Tibial artery (tissue), 4 donors: ENCODE results near the gene HPCAL4.

Experiments
- DNase-seq, 2 donors: peaks; one replicate each; pipeline ENCODE4 v3.0.0-alpha.2; 2019
- H3K27ac ChIP-seq, 2 donors: fragments of 200-600 bp; sonication (generic) in 1 of 2; 1 replicate in 1 of 2; 2 replicates in 1 of 2; pipeline ENCODE4 v1.5.1; 2018 to 2019; ENCODE audit warnings: mild to moderate bottlenecking in 1 of 2
- H3K27me3 ChIP-seq, 2 donors: fragments of 200-600 bp; sonication (generic) in 1 of 2; one replicate each; pipeline versions ENCODE4 v1.5.1 to v1.6.0; 2016 to 2019
- H3K36me3 ChIP-seq, 3 donors: fragments of 200-600 bp; sonication (generic) in 2 of 3; one replicate each; pipeline ENCODE4 v1.5.1; 2016 to 2019; ENCODE audit warnings: mild to moderate bottlenecking in 2 of 3
- H3K4me1 ChIP-seq, 4 donors: fragments of 200-600 bp; sonication (generic) in 2 of 4; 1 replicate in 3 of 4; 2 replicates in 1 of 4; pipeline ENCODE4 v1.5.1; 2016 to 2019
- H3K4me3 ChIP-seq, 2 donors: fragments of 200-600 bp; sonication (generic) in 1 of 2; 1 replicate in 1 of 2; 2 replicates in 1 of 2; pipeline ENCODE4 v1.5.1; 2018 to 2019; ENCODE audit warnings: mild to moderate bottlenecking in 2 of 2
- H3K9me3 ChIP-seq, 3 donors: fragments of 200-600 bp; sonication (generic) in 1 of 3; one replicate each; pipeline ENCODE4 v1.5.1; 2016 to 2019
- intact Hi-C: fragments of 100-400 bp; cut with DNase I; formaldehyde crosslinking; loops from one replicate; pipeline ENCODE4 v1.15.0; 2023; ENCODE audit warnings: low total_unique reads
- TF ChIP-seq, protein P1 (sequence below), 2 experiments: fragments of 200-600 bp in 1 of 2; fragments of 450-650 bp in 1 of 2; IDR thresholded peaks; one replicate each; pipeline ENCODE4 v1.5.1; 2017 to 2019; ENCODE audit warnings: antibody characterized with exemption in 2 of 2, mild to moderate bottlenecking in 1 of 2, moderate library complexity in 1 of 2

The HPCAL4 gene

DNA sequence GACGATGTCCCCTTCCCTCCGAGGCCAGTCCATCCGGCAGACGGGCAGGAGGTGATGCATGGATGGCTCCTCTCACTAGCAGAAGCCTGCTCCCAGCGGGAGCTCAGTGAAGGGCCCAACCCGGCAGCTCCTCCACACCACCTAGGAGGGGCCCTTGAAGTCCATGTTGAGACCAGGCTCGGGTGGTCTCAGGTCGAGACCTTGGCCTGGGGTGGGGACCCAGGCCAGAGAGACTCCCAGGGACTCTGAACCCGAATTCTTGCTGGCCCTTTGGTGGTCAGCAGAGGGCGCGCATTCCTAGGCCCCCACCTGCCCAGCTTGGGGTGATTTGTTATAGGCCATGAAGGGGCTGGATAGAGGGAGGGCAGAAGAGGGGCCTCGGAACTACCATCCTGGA, 18.7 kb downstream of the HPCAL4 start:
- no peaks in the 10 kb centered on the region for H3K36me3 ChIP-seq
- peak overlapping the region; percentile 52 to 63 for H3K4me3 ChIP-seq
- peaks cover 0 to 21% (median 16%) of the 10 kb centered on the region in 4 donors for H3K4me1 ChIP-seq
- H3K9me3 ChIP-seq = no peaks in the 10 kb centered on the region
- DNase-seq = no peak
- TF ChIP-seq, protein P1, sequence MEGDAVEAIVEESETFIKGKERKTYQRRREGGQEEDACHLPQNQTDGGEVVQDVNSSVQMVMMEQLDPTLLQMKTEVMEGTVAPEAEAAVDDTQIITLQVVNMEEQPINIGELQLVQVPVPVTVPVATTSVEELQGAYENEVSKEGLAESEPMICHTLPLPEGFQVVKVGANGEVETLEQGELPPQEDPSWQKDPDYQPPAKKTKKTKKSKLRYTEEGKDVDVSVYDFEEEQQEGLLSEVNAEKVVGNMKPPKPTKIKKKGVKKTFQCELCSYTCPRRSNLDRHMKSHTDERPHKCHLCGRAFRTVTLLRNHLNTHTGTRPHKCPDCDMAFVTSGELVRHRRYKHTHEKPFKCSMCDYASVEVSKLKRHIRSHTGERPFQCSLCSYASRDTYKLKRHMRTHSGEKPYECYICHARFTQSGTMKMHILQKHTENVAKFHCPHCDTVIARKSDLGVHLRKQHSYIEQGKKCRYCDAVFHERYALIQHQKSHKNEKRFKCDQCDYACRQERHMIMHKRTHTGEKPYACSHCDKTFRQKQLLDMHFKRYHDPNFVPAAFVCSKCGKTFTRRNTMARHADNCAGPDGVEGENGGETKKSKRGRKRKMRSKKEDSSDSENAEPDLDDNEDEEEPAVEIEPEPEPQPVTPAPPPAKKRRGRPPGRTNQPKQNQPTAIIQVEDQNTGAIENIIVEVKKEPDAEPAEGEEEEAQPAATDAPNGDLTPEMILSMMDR (IDR thresholded peaks at IDR 0.05) = peak; percentile 21 to 33
- peak overlapping the region in 1 of 2 donors; percentile 9 for H3K27ac ChIP-seq
- no peaks in the 10 kb centered on the region for H3K27me3 ChIP-seq
- intact Hi-C loops = no loop called here

DNA sequence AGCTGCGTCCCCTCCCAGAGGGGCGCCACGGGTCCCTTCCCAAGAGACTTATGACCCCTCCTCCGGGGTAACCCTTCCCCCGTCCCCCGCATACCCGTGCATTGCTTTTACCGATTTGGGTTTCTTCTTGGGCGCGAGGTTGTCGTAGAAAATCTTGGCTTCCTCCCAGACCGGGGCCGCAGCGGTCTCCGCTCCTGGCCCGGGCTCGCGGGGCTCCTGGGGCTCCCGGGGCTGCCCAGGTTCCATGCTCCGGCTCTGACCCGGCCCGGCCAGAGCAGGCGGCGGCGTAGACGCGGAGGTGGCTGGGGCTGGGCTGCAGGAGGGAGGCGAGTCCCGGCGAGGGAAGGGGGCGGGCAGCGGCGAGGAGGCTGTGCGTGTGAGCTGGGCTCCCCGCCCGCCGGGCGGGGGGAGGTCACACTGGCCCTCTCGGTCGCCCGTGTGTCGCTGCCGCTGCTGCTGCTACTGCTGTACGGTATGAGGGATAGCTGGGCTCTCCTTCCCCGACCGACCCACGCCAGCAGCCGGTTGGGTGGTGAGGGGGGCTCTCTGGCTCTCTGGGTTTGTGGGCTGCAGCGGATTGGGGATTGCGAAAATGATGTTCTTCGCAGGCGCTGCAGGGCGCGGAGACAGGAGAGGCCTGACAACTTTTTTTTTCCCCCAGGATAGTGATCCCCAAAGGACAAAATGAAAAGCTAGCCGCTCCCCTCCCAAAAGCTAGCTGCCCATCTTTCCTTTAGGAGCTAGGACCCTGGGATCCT, 19.3 kb downstream of the HPCAL4 start, which contains the start of gene NT5C1A:
Gene NT5C1A, minus strand, starts transcription at position 315 of the 758 bp plus-strand sequence. Its CDS starts 69 bp downstream, at position 246.
- H3K27ac ChIP-seq = peak within 1 kb of the TSS in 1 of 2 donors; percentile 9
- peaks cover 0 to 21% (median 16%) of the 10 kb centered on the region in 4 donors for H3K4me1 ChIP-seq
- H3K27me3 ChIP-seq = no peaks in the 10 kb centered on the region
- intact Hi-C loops = no loop called here
- DNase-seq = no peak
- H3K36me3 ChIP-seq = no peaks in the 10 kb centered on the region
- H3K4me3 ChIP-seq = peak within 1 kb of the TSS; percentile 52 to 63
- no peaks in the 10 kb centered on the region for H3K9me3 ChIP-seq
- TF ChIP-seq, protein P1 (IDR thresholded peaks at IDR 0.05) = no peak

DNA sequence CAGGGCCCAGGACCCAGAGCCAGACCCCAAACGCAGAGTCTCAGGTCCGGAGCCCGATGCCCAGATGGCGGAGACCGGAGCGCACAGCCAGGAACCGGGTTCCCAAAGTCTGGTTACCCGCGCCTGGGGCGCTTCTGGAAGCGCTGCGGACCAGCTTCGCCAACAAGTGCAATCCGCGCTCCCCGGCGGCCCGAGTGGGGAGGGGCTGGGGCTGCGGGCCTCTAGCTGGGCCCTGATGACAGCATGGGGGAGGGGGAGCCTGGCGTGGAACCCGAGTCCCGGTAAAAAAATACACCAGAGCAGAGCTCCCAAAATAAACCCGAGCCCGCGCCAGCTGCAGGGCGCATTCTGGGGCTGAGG, 19.8 kb downstream of the HPCAL4 start:
- Histone ChIP-seq H3K27ac (peak overlapping the region in 1 of 2 donors; percentile 9), H3K4me3 (peak overlapping the region; percentile 52 to 63), H3K27me3 (no peaks in the 10 kb centered on the region), H3K9me3 (no peaks in the 10 kb centered on the region), H3K36me3 (no peaks in the 10 kb centered on the region), H3K4me1 (peaks cover 0 to 21% (median 16%) of the 10 kb centered on the region in 4 donors)
- peak; percentile 37 to 79 for DNase-seq
- intact Hi-C loops = no loop called here
- TF ChIP-seq, protein P1 (IDR thresholded peaks at IDR 0.05) = no peak

DNA sequence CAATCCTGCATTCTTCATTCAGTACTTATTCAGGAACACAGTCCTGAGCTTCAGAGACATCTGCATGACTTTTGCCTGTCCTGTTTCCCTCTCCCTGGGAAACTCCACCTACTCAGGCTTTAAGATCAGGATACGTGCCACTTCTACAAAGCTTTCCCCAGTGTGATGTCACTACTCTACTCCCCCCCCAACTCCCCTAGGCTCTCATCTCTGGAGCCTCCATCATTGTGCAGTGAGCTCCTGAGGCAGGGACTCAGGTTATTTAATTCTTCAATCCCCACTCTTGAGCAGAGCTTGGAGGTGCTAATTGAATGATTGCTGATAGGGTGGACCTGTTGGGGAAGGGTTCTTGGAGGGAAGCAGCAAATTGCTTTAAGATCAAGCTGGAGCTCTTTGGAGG, 20.5 kb downstream of the HPCAL4 start:
- Histone ChIP-seq H3K4me1 (peaks cover 0 to 21% (median 16%) of the 10 kb centered on the region in 4 donors), H3K36me3 (no peaks in the 10 kb centered on the region), H3K27ac (no peak overlapping the region), H3K27me3 (no peaks in the 10 kb centered on the region), H3K9me3 (no peaks in the 10 kb centered on the region), H3K4me3 (no peak overlapping the region)
- TF ChIP-seq, protein P1 (IDR thresholded peaks at IDR 0.05) = no peak
- intact Hi-C loops = no loop called here
- no peak for DNase-seq

DNA sequence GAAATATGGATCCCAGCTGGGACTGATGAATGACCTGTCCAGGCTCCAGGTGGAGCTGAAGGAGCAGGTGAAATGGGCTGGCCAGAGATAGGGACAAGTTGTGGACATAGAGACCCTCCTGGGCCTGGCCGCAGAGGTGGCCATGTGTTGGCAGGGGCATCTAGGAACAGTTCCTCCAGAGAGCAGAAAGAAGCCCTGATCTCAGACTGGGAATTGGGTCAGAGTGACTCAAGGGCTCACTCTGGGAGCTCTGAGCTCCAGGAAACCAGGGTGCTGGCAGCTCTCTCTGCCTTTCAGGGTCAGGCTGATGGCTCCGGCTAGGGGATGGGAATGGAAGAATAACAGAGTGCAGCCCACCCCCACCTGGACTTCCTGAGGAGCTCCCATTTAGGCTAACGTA, 22.3 kb downstream of the HPCAL4 start:
- Histone ChIP-seq H3K4me3 (no peak overlapping the region), H3K9me3 (no peaks in the 10 kb centered on the region), H3K27me3 (no peaks in the 10 kb centered on the region), H3K27ac (no peak overlapping the region), H3K4me1 (peaks cover 0 to 21% (median 16%) of the 10 kb centered on the region in 4 donors), H3K36me3 (no peaks in the 10 kb centered on the region)
- no peak for DNase-seq
- TF ChIP-seq, protein P1 (IDR thresholded peaks at IDR 0.05) = no peak
- intact Hi-C loops = loop anchor here (10.0 kb wide), 1 partner anchor 46 kb away; no protein-coding TSS in a partner anchor
